Osteoblast (primary cell): ENCODE results near the gene POMT2. TPM values are rescaled to one million over a fixed set of nuclear protein-coding genes. Genes with fewer than 3 reads are reported as not detected.

Source experiments
- DNase-seq: peaks from one replicate; pipeline ENCODE4 v3.0.0; 2011; ENCODE audit warnings: low spot score, mixed read lengths; ENCODE audit not compliant: insufficient read length; ENCODE audit errors: missing footprints
- H2AFZ ChIP-seq: 2 replicates; pipeline ENCODE4 v1.6.0; 2011; ENCODE audit warnings: mild to moderate bottlenecking, low read length
- H3K27ac ChIP-seq: 2 replicates; pipeline ENCODE4 v1.5.1; 2011; ENCODE audit warnings: mild to moderate bottlenecking, low read depth, low read length, moderate library complexity
- H3K27me3 ChIP-seq: 2 replicates; pipeline ENCODE4 v1.6.0; 2012; ENCODE audit warnings: mild to moderate bottlenecking, control low read depth, inconsistent platforms, low read length, moderate library complexity; ENCODE audit not compliant: insufficient read depth
- H3K36me3 ChIP-seq: 2 replicates; pipeline ENCODE4 v1.5.1; 2011; ENCODE audit warnings: mild to moderate bottlenecking, low read length, control low read depth, moderate library complexity; ENCODE audit not compliant: insufficient read depth
- H3K4me1 ChIP-seq: 2 replicates; pipeline ENCODE4 v1.5.1; 2011; ENCODE audit warnings: mild to moderate bottlenecking, low read length, control low read depth, moderate library complexity; ENCODE audit not compliant: insufficient read depth
- H3K4me2 ChIP-seq: 2 replicates; pipeline ENCODE4 v1.6.0; 2011; ENCODE audit warnings: mild to moderate bottlenecking, low read length; ENCODE audit not compliant: insufficient read depth
- H3K4me3 ChIP-seq: fragments of 200-600 bp; sonication (generic); 3 replicates; pipeline ENCODE4 v1.5.1; 2012; ENCODE audit warnings: mild to moderate bottlenecking, low read length, inconsistent platforms; ENCODE audit not compliant: insufficient read depth
- H3K79me2 ChIP-seq: 2 replicates; pipeline ENCODE4 v1.6.0; 2012; ENCODE audit warnings: mild to moderate bottlenecking, low read length, control low read depth, inconsistent platforms; ENCODE audit not compliant: insufficient read depth
- H3K9me3 ChIP-seq: 2 replicates; pipeline ENCODE4 v1.5.1; 2011; ENCODE audit warnings: low read depth, low read length, control low read depth
- H4K20me1 ChIP-seq: 2 replicates; pipeline ENCODE4 v1.6.0; 2012; ENCODE audit warnings: mild to moderate bottlenecking, low read length, control low read depth; ENCODE audit not compliant: insufficient read depth
- CTCF ChIP-seq: IDR thresholded peaks from 2 replicates; pipeline ENCODE4 v1.5.1; 2011; ENCODE audit warnings: mild to moderate bottlenecking, low read depth, low read length, moderate library complexity; ENCODE audit errors: extremely low read depth
- total RNA-seq: library from RNA; depleted of rRNA; stranded (reverse); fragments of >200 nt; gene quantifications from 2 replicates; pipeline ENCODE4 v1.2.3, GENCODE V29; 2012

The POMT2 gene
- 11.6 and 13.3 TPM in 2 replicates for total RNA-seq

GRCh38 chr14:77320238-77320935 lies at the start of gene POMT2:
TSS of gene POMT2 (minus strand) at chr14:77320883. CDS start at chr14:77320681, 202 bp downstream.
- Histone ChIP-seq H3K79me2 (peaks cover 50% of the 10 kb centered on the region), H3K36me3 (no peaks in the 10 kb centered on the region), H4K20me1 (peaks cover 11% of the 10 kb centered on the region), H3K4me2 (peak within 1 kb of the TSS; percentile 97), H3K9me3 (no peaks in the 10 kb centered on the region), H3K4me1 (peaks cover 15% of the 10 kb centered on the region), H3K27ac (peak within 1 kb of the TSS; percentile 92), H3K4me3 (peak within 1 kb of the TSS; percentile 96), H3K27me3 (no peaks in the 10 kb centered on the region), H2AFZ (peak within 1 kb of the TSS; percentile 99)
- DNase-seq: peak; percentile 96
- TF ChIP-seq CTCF: peak; percentile 19

GRCh38 chr14:77369285-77369684 lies 48.6 kb upstream of the POMT2 start:
- Histone ChIP-seq H2AFZ (no peak overlapping the region), H3K9me3 (no peaks in the 10 kb centered on the region), H3K4me2 (no peak overlapping the region), H3K4me1 (peaks cover 13% of the 10 kb centered on the region), H3K27ac (no peak overlapping the region), H4K20me1 (no peaks in the 10 kb centered on the region), H3K27me3 (no peaks in the 10 kb centered on the region), H3K36me3 (no peaks in the 10 kb centered on the region), H3K4me3 (no peak overlapping the region), H3K79me2 (peaks cover 15% of the 10 kb centered on the region)
- TF ChIP-seq CTCF: no peak
- DNase-seq: no peak

- Histone ChIP-seq H3K9me3 (no peaks in the 10 kb centered on the region), H3K79me2 (no peaks in the 10 kb centered on the region), H2AFZ (no peak overlapping the region), H3K4me2 (no peak overlapping the region), H3K4me1 (no peaks in the 10 kb centered on the region), H3K36me3 (no peaks in the 10 kb centered on the region), H4K20me1 (peaks cover 2% of the 10 kb centered on the region), H3K27ac (no peak overlapping the region), H3K27me3 (no peaks in the 10 kb centered on the region), H3K4me3 (no peak overlapping the region)
- DNase-seq: no peak
- no peak for TF ChIP-seq CTCF
These were observed 43.5 kb upstream of the POMT2 start for GRCh38 chr14:77364146-77364545.

GRCh38 chr14:77359626-77360025 lies 38.9 kb upstream of the POMT2 start:
- no peak for TF ChIP-seq CTCF
- Histone ChIP-seq H3K36me3 (no peaks in the 10 kb centered on the region), H3K27me3 (no peaks in the 10 kb centered on the region), H3K27ac (no peak overlapping the region), H4K20me1 (peaks cover 9% of the 10 kb centered on the region), H3K4me2 (no peak overlapping the region), H3K4me3 (no peak overlapping the region), H3K9me3 (no peaks in the 10 kb centered on the region), H3K79me2 (no peaks in the 10 kb centered on the region), H3K4me1 (peaks cover 3% of the 10 kb centered on the region), H2AFZ (no peak overlapping the region)
- DNase-seq: no peak
